Measurements from ENCODE around the gene PREP. TPM values are rescaled to one million over a fixed set of nuclear protein-coding genes. Genes with fewer than 3 reads are reported as not detected.

PREP gene
- total and polyA plus RNA-seq, 8 donors, result 11.0 to 53.3 (median 18.1) TPM

GRCh38 chr6:105321207-105321606, 81.7 kb downstream of the PREP start:
- no peaks in the 10 kb centered on the region for H3K27me3 ChIP-seq
- intact Hi-C loops (cut with DNase I; ENCODE audit: low total_unique reads), result no loop called here
- H3K27ac ChIP-seq, result peak overlapping the region in 4 of 5 donors; percentile 11 to 75 (median 61)
- H3K4me1 ChIP-seq, result peaks cover 0 to 27% (median 21%) of the 10 kb centered on the region in 4 donors
- no peaks in the 10 kb centered on the region for H3K9me3 ChIP-seq
- TF ChIP-seq CTCF (IDR thresholded peaks at IDR 0.05), result no peak
- peak in 1 of 3 donors; percentile 16 for TF ChIP-seq POLR2AphosphoS5 (IDR thresholded peaks at IDR 0.05)
- peaks cover 0 to 53% (median 40%) of the 10 kb centered on the region in 4 donors for H3K36me3 ChIP-seq
- peak in 1 of 2 donors; percentile 78 for DNase-seq
- WGBS, 5 donors, result 24 to 58% (median 54%) methylated on average over 6 of the region's 6 CpGs
- no peak overlapping the region for H3K4me3 ChIP-seq

- TF ChIP-seq CTCF (IDR thresholded peaks at IDR 0.05) (no peak), EP300 (IDR thresholded peaks at IDR 0.05) (no peak), POLR2A (IDR thresholded peaks at IDR 0.05) (no peak), POLR2AphosphoS5 (IDR thresholded peaks at IDR 0.05) (no peak)
- H3K4me1 ChIP-seq, result peaks cover 0 to 24% (median 20%) of the 10 kb centered on the region in 4 donors
- H3K27me3 ChIP-seq, result no peaks in the 10 kb centered on the region
- intact Hi-C loops (cut with DNase I; ENCODE audit: low total_unique reads), result no loop called here
- H3K9me3 ChIP-seq, result no peaks in the 10 kb centered on the region
- peak in 1 of 2 donors; percentile 16 for DNase-seq
- H3K36me3 ChIP-seq, result peaks cover 0 to 57% (median 42%) of the 10 kb centered on the region in 4 donors
- H3K27ac ChIP-seq, result peak overlapping the region in 3 of 5 donors; percentile 10 to 75 (median 19)
- 33 to 62% (median 57%) methylated on average over 3 of the region's 3 CpGs for WGBS, 5 donors
- no peak overlapping the region for H3K4me3 ChIP-seq
These were observed 82.1 kb downstream of the PREP start for GRCh38 chr6:105320765-105321164.

- peak overlapping the region in 4 of 5 donors; percentile 8 to 75 (median 14) for H3K27ac ChIP-seq
- no peak for DNase-seq
- TF ChIP-seq POLR2AphosphoS5 (IDR thresholded peaks at IDR 0.05) (no peak), EP300 (IDR thresholded peaks at IDR 0.05) (no peak), POLR2A (IDR thresholded peaks at IDR 0.05) (no peak), CTCF (IDR thresholded peaks at IDR 0.05) (no peak)
- H3K27me3 ChIP-seq, result no peaks in the 10 kb centered on the region
- H3K4me3 ChIP-seq, result no peak overlapping the region
- no peaks in the 10 kb centered on the region for H3K9me3 ChIP-seq
- 55 to 75% (median 71%) methylated on average over 1 of the region's 1 CpG for WGBS, 5 donors
- H3K36me3 ChIP-seq, result peaks cover 0 to 57% (median 43%) of the 10 kb centered on the region in 4 donors
- peaks cover 0 to 24% (median 16%) of the 10 kb centered on the region in 4 donors for H3K4me1 ChIP-seq
- intact Hi-C loops (cut with DNase I; ENCODE audit: low total_unique reads), result no loop called here
These were observed 82.6 kb downstream of the PREP start for GRCh38 chr6:105320271-105320670.

- Histone ChIP-seq H3K4me1 (peaks cover 0 to 24% (median 15%) of the 10 kb centered on the region in 4 donors), H3K36me3 (peaks cover 0 to 55% (median 48%) of the 10 kb centered on the region in 4 donors), H3K27me3 (no peaks in the 10 kb centered on the region), H3K27ac (peak overlapping the region in 2 of 5 donors; percentile 66 to 75), H3K9me3 (no peaks in the 10 kb centered on the region), H3K4me3 (no peak overlapping the region)
- TF ChIP-seq POLR2AphosphoS5 (IDR thresholded peaks at IDR 0.05) (no peak), EP300 (IDR thresholded peaks at IDR 0.05) (no peak)
- 79 to 100% (median 98%) methylated on average over 1 of the region's 1 CpG for WGBS, 5 donors
- intact Hi-C loops (cut with DNase I; ENCODE audit: low total_unique reads), result no loop called here
- DNase-seq, result no peak
These were observed 83.6 kb downstream of the PREP start for GRCh38 chr6:105319331-105319730.

GRCh38 chr6:105318660-105319059, 84.2 kb downstream of the PREP start:
- WGBS, 5 donors, result 80 to 92% (median 89%) methylated on average over 7 of the region's 7 CpGs
- Histone ChIP-seq H3K4me3 (no peak overlapping the region), H3K4me1 (peaks cover 0 to 24% (median 15%) of the 10 kb centered on the region in 4 donors), H3K36me3 (peaks cover 0 to 56% (median 48%) of the 10 kb centered on the region in 4 donors), H3K9me3 (no peaks in the 10 kb centered on the region), H3K27ac (no peak overlapping the region), H3K27me3 (no peaks in the 10 kb centered on the region)
- no peak for DNase-seq
- TF ChIP-seq EP300 (IDR thresholded peaks at IDR 0.05) (no peak), POLR2A (IDR thresholded peaks at IDR 0.05) (no peak), POLR2AphosphoS5 (IDR thresholded peaks at IDR 0.05) (no peak), CTCF (IDR thresholded peaks at IDR 0.05) (no peak)
- intact Hi-C loops (cut with DNase I; ENCODE audit: low total_unique reads), result no loop called here
